Measurements from ENCODE around the gene STYXL1. TPM values are rescaled to one million over a fixed set of nuclear protein-coding genes. Genes with fewer than 3 reads are reported as not detected.
"Not testable (repeated sequence)": the region's sequence is repeated elsewhere in the genome, so short reads cannot be mapped to it uniquely, and the experiment has no call there.

STYXL1 gene
- total RNA-seq, 1 experiment from 2014 or later, result 21.3 TPM

- peaks cover 75% of the 10 kb centered on the region for H3K36me3 Mint-ChIP-seq
- POLR2A ChIA-PET, result no interaction called here
- CTCF ChIA-PET, result interaction anchor here (1.4 kb wide), 1 partner anchor 8 kb away, joined by 4 read pairs; no protein-coding TSS in a partner anchor
- H3K4me3 Mint-ChIP-seq, result no peak overlapping the region
- H3K27me3 Mint-ChIP-seq (ENCODE audit: low read depth), result no peaks in the 10 kb centered on the region
- H3K27ac Mint-ChIP-seq, result no peak overlapping the region
- no peaks in the 10 kb centered on the region for H3K9me3 Mint-ChIP-seq
- ATAC-seq, result no peak
- DNase-seq (ENCODE audit: low spot score), result no peak
- TF ChIP-seq ZNF219 (CRISPR knock-in tag; IDR thresholded peaks at IDR 0.05; ENCODE audit: borderline replicate concordance) (no peak), ZNF425 (CRISPR knock-in tag; conservative IDR thresholded peaks at IDR 0.05) (no peak), ATF2 (CRISPR knock-in tag; IDR thresholded peaks at IDR 0.05; ENCODE audit: borderline replicate concordance, low read depth) (no peak), PREB (CRISPR knock-in tag; IDR thresholded peaks at IDR 0.05; ENCODE audit: borderline replicate concordance) (no peak), PRDM15 (CRISPR knock-in tag; IDR thresholded peaks at IDR 0.05) (no peak)
- no peaks in the 10 kb centered on the region for H3K4me1 Mint-ChIP-seq
Measured at GRCh38 chr7:76060842-76061241, 13.0 kb upstream of the STYXL1 start.

GRCh38 chr7:76058745-76059144, 10.9 kb upstream of the STYXL1 start:
- ATAC-seq; H3K9me3 Mint-ChIP-seq; CTCF ChIA-PET; H3K27me3 Mint-ChIP-seq (ENCODE audit: low read depth); H3K27ac Mint-ChIP-seq; H3K4me3 Mint-ChIP-seq; H3K4me1 Mint-ChIP-seq; DNase-seq (ENCODE audit: low spot score); POLR2A ChIA-PET: not testable (repeated sequence)
- H3K36me3 Mint-ChIP-seq, result peaks cover 66% of the 10 kb centered on the region

GRCh38 chr7:76057813-76058145, 10.0 kb upstream of the STYXL1 start:
- ATAC-seq (no peak), DNase-seq (ENCODE audit: low spot score) (no peak)
- TF ChIP-seq AR (CRISPR knock-in tag; IDR thresholded peaks at IDR 0.05) (no peak), FOXK1 (CRISPR knock-in tag; IDR thresholded peaks at IDR 0.05) (no peak), GTF2I (CRISPR knock-in tag; conservative IDR thresholded peaks at IDR 0.05) (no peak), TEAD1 (CRISPR knock-in tag; IDR thresholded peaks at IDR 0.05) (no peak), ZNF416 (CRISPR knock-in tag; IDR thresholded peaks at IDR 0.05) (no peak), ZNF423 (CRISPR knock-in tag; IDR thresholded peaks at IDR 0.05) (no peak), MLX (CRISPR knock-in tag; IDR thresholded peaks at IDR 0.05) (no peak), CTCF (IDR thresholded peaks at IDR 0.05) (no peak), CREM (CRISPR knock-in tag; IDR thresholded peaks at IDR 0.05) (no peak), ELF4 (CRISPR knock-in tag; IDR thresholded peaks at IDR 0.05; ENCODE audit: low read depth) (no peak), SP1 (CRISPR knock-in tag; conservative IDR thresholded peaks at IDR 0.05) (no peak), ZNF232 (CRISPR knock-in tag; IDR thresholded peaks at IDR 0.05) (no peak), JAZF1 (CRISPR knock-in tag; IDR thresholded peaks at IDR 0.05) (no peak), ESRRA (CRISPR knock-in tag; IDR thresholded peaks at IDR 0.05; ENCODE audit: borderline replicate concordance) (no peak)
- H3K27me3 Mint-ChIP-seq (ENCODE audit: low read depth), result no peaks in the 10 kb centered on the region
- ChIA-PET CTCF (interaction anchor here (1.1 kb wide), 1 partner anchor 11 kb away, joined by 5 read pairs; no protein-coding TSS in a partner anchor), POLR2A (no interaction called here)
- H3K27ac Mint-ChIP-seq, result no peak overlapping the region
- peaks cover 58% of the 10 kb centered on the region for H3K36me3 Mint-ChIP-seq
- H3K4me3 Mint-ChIP-seq, result no peak overlapping the region
- H3K4me1 Mint-ChIP-seq, result peaks cover 13% of the 10 kb centered on the region
- no peaks in the 10 kb centered on the region for H3K9me3 Mint-ChIP-seq

All from WTC11 (cell line).